GM13977 (cell line): ENCODE results near the gene IL12RB1.

ENCODE experiments used
- DNase-seq: peaks from one replicate; pipeline ENCODE4 v3.0.0; 2012; ENCODE audit warnings: low spot score
- in situ Hi-C: fragments of 300-500 bp; cut with MboI; formaldehyde crosslinking; loops from one replicate; pipeline ENCODE4 v1.12.0; 2022; ENCODE audit warnings: low sequenced_read_pairs, low pct_unique_long_range_greater_than_20kb, mixed read lengths, inconsistent platforms; ENCODE audit not compliant: unreplicated experiment
- TF ChIP-seq, protein P1 (sequence below): IDR thresholded peaks from 2 replicates; pipeline ENCODE4 v1.5.1; 2012; ENCODE audit warnings: mild to moderate bottlenecking, control low read depth; ENCODE audit not compliant: insufficient read depth; ENCODE audit errors: extremely low read depth, missing control alignments

The IL12RB1 gene

DNA sequence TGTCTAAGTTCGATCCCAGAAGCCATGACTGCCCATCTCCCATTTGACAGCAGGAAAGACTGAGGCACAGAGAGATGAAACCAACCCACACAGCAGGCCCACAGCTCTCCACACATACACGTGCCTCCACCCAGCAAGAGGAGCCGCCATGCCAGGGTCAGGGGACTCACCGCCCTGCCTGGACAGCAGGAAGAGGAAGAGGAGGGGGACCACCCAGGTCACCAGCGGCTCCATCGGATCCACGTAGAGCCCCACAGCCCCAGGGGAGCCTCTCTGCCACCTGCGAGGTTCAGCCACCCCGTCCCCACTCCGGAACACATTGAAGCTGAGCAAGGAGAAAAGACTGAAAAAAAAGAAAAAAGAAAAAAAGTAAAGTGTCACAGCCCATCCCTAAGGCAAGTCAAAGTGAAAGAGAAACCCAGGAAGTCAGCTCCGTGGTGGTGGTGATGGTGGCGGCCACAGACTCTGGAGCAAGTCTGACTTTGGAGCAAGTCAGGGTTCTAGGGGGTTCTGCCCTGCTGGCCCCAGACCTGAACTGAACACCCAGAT lies at the start of gene IL12RB1:
Gene IL12RB1 (minus strand): TSS at position 345 of the 549 bp plus-strand sequence. CDS start 111 bp downstream, at position 234.
- TF ChIP-seq, protein P1, sequence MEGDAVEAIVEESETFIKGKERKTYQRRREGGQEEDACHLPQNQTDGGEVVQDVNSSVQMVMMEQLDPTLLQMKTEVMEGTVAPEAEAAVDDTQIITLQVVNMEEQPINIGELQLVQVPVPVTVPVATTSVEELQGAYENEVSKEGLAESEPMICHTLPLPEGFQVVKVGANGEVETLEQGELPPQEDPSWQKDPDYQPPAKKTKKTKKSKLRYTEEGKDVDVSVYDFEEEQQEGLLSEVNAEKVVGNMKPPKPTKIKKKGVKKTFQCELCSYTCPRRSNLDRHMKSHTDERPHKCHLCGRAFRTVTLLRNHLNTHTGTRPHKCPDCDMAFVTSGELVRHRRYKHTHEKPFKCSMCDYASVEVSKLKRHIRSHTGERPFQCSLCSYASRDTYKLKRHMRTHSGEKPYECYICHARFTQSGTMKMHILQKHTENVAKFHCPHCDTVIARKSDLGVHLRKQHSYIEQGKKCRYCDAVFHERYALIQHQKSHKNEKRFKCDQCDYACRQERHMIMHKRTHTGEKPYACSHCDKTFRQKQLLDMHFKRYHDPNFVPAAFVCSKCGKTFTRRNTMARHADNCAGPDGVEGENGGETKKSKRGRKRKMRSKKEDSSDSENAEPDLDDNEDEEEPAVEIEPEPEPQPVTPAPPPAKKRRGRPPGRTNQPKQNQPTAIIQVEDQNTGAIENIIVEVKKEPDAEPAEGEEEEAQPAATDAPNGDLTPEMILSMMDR = no peak

DNA sequence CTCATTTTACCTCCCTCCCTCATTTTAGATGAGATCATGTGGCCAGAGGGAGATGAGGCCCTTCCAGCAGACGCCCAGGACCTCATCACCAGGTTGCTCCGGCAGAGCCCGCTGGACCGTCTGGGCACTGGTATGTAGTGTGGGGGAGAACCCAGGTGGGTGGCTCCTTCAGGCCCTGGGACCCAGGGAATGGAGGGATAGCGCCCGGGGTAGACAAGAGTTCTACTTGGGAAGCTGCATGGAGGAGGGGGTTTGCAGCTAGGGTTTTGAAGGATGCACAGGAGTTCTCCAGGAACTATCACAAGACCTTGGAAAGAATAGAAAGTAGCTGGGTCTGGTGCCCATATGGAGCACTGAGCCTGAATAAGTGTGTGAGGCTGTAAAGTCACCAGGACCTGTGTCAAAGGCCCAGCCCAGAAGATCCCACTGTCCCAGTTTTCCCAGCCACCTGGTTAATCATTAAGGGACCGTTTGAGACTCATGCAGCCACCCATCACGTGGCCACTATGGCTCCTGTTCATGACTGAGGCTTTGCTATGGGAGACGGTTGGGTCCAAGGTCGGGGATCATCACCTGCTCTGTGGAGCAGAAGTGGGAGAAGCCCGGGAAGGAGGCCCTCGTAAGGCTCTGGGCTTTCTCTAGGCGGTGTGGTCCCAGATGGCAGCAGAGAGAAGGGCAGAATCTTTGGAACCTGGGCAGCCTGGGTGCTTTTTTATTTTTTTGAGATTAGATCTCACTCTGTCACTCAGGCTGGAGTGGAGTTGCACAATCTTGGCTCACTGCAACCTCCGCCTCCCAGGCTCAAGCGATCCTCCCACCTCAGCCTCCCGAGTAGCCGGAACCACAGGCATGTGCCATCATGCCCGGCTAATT lies 49.2 kb upstream of the IL12RB1 start:
- TF ChIP-seq, protein P1 = no peak
- in situ Hi-C loops = no loop called here
- no peak for DNase-seq

More for the DNA sequence above, at the start of gene IL12RB1:
- in situ Hi-C loops = no loop called here
- DNase-seq = peak; percentile 58

DNA sequence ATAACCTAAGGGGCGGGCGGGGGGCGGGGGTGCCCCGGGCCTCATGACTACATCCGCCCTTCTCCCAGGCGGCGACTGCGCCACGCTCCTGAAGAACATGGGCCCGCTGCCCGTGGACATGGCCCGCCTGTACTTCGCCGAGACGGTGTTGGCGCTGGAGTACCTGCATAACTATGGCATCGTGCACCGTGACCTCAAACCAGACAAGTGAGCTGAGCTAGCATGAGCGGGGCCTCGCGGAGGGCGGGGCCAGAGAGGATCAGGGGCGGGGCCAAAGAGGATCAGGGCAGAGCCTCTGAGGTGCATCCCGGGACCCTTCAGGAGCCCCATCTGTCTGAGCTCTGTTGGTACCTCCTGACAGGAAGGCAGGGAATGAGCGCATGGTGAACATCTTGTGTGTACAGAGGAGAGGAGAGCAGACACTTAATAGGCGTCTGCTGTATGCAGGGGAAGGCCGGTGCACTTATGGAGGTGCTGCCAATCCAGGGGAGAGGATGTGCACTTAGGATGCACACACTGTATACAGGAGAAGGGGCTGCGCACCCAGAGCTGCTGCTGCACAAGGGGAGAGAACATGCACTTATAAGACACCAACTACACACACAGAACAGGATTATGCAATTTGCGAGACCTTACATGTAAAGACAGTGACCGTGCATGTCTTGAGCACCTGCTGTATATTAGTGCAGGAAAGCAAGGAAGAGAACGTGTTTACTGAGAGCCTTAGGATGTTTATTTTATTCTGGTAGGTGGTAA lies 45.3 kb upstream of the IL12RB1 start:
- in situ Hi-C loops = no loop called here
- DNase-seq = no peak
- TF ChIP-seq, protein P1 = no peak

DNA sequence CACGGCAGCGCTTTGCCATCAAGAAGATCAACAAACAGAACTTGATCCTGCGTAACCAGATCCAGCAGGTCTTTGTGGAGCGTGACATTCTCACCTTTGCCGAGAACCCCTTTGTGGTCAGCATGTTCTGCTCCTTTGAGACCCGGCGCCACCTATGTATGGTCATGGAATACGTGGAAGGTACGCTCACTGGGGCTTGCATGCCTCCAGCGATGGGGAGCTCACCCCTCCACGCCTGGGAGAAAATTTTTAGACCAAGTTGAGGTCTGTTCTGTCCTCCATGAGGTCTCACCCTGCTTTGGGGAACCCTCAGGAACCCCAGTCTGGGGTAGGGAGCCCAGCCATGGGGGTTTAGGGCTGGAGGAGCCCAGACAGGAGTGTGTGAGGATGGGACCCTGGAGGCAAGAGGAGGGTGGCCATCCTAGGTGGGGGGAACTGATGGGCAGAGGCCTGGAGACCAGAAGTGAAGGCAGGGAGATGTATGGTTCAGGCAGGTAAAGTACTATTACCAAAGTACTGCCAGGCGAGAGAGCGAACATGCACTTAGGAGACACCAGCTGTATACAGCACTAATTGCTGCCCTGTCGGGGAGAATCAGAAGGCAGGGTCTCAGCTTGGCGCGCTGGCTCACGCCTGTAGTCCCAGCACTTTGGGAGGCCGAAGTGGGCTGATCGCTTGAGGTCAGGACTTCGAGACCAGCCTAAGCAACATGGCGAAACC lies 43.9 kb upstream of the IL12RB1 start:
- DNase-seq = no peak
- in situ Hi-C loops = no loop called here
- TF ChIP-seq, protein P1 = no peak

DNA sequence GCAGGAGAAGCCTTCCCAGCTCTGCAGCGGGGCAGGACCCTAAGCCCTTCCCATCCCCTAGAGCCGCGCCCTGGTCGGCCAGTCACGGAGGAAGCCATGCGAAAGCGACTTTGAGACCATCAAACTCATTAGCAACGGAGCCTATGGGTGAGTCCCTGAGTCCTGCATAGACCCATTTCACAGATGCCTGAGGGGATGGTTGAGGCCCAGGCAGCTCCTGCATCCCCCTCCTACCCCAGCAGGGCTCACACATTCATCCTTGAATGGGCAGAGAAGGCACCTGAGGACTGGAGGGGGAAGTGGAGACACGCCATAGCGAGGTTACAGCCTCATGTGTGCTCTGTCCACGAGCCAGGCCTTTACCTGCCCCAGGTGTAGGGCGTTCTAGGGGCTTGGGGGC lies 42.1 kb upstream of the IL12RB1 start:
- DNase-seq = no peak
- in situ Hi-C loops = no loop called here
- TF ChIP-seq, protein P1 = no peak

DNA sequence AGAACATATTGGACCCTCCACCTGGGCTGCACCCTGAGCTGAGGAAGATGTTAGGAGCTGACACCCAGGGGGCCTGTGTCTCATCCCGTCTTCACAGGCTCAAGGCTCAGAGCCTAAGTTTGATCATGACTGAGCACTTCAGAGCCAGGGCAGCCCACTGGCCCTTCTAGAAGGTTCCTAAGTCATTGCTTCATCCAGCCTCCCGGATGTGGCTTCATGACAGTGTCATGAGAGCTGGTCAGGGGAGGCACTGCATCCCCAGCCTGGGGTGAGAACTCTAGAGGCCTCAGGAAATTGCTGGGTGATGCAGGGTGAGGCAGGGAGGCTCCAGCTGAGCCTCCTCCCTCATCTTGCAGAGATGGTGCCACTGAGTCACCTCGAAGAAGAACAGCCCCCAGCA lies 41.3 kb upstream of the IL12RB1 start:
- DNase-seq = no peak
- in situ Hi-C loops = no loop called here
- TF ChIP-seq, protein P1 = no peak
